ENCODE data around the gene CDH4. TPM values are rescaled to one million over a fixed set of nuclear protein-coding genes. Genes with fewer than 3 reads are reported as not detected.
A peak's percentile ranks its signal among the peaks of the same experiment; 100 is the strongest.

CDH4 gene
- total and polyA plus RNA-seq, 10 donors = 0.30 to 20.1 (median 7.7) TPM

- peaks cover 0 to 58% (median 32%) of the 10 kb centered on the region in 8 donors for H3K9me3 ChIP-seq
- intact Hi-C loops (cut with DNase I; ENCODE audit: low total_unique reads) = no loop called here
- no peak overlapping the region for H3K4me3 ChIP-seq
- no peak for TF ChIP-seq POLR2AphosphoS5 (IDR thresholded peaks at IDR 0.05)
- TF ChIP-seq POLR2A (IDR thresholded peaks at IDR 0.05) = no peak
- TF ChIP-seq CTCF (IDR thresholded peaks at IDR 0.05 in 8 of 11, conservative IDR thresholded peaks at IDR 0.05 in 3 of 11) = no peak
- H3K27me3 ChIP-seq (replicated peaks in 1 of 7) = no peaks in the 10 kb centered on the region
- peaks cover 0 to 14% (median 2%) of the 10 kb centered on the region in 6 donors for H3K4me1 ChIP-seq
- H3K36me3 ChIP-seq = no peaks in the 10 kb centered on the region
- DNase-seq = no peak
- no peak overlapping the region for H3K27ac ChIP-seq
- WGBS, 5 donors = 81 to 93% (median 85%) methylated on average over 1 of the region's 1 CpG
Measured at GRCh38 chr20:61750093-61750492, 498.0 kb downstream of the CDH4 start.

GRCh38 chr20:61752576-61752975 lies 500.5 kb downstream of the CDH4 start:
- peaks cover 0 to 38% (median 24%) of the 10 kb centered on the region in 8 donors for H3K9me3 ChIP-seq
- peak; percentile 17 for DNase-seq
- 87 to 95% (median 93%) methylated on average over 8 of the region's 8 CpGs for whole genome bisulfite sequencing, 5 donors
- peaks cover 0 to 14% (median 2%) of the 10 kb centered on the region in 6 donors for H3K4me1 ChIP-seq
- intact Hi-C loops (cut with DNase I; ENCODE audit: low total_unique reads) = no loop called here
- no peak for TF ChIP-seq POLR2AphosphoS5 (IDR thresholded peaks at IDR 0.05)
- no peak for TF ChIP-seq POLR2A (IDR thresholded peaks at IDR 0.05)
- TF ChIP-seq CTCF (IDR thresholded peaks at IDR 0.05 in 8 of 11, conservative IDR thresholded peaks at IDR 0.05 in 3 of 11) = no peak
- no peak overlapping the region for H3K27ac ChIP-seq
- H3K36me3 ChIP-seq = no peaks in the 10 kb centered on the region
- H3K4me3 ChIP-seq = no peak overlapping the region
- no peaks in the 10 kb centered on the region for H3K27me3 ChIP-seq (replicated peaks in 1 of 7)

GRCh38 chr20:61753316-61753942 lies 501.4 kb downstream of the CDH4 start:
- Histone ChIP-seq H3K4me1 (peaks cover 0 to 14% (median 2%) of the 10 kb centered on the region in 6 donors), H3K27ac (no peak overlapping the region), H3K9me3 (peaks cover 0 to 30% (median 18%) of the 10 kb centered on the region in 8 donors), H3K4me3 (no peak overlapping the region), H3K27me3 (replicated peaks in 1 of 7) (peaks cover 0 to under 1% (median 0%) of the 10 kb centered on the region in 7 donors), H3K36me3 (no peaks in the 10 kb centered on the region)
- intact Hi-C loops (cut with DNase I; ENCODE audit: low total_unique reads) = no loop called here
- 54 to 65% (median 57%) methylated on average over 12 of the region's 12 CpGs for WGBS, 5 donors
- TF ChIP-seq POLR2A (IDR thresholded peaks at IDR 0.05) (no peak), POLR2AphosphoS5 (IDR thresholded peaks at IDR 0.05) (peak in 1 of 3 donors; percentile 23)
- DNase-seq = no peak

GRCh38 chr20:61753987-61754956 lies 502.2 kb downstream of the CDH4 start:
- TF ChIP-seq CTCF (IDR thresholded peaks at IDR 0.05 in 8 of 11, conservative IDR thresholded peaks at IDR 0.05 in 3 of 11) = no peak
- no peak for TF ChIP-seq POLR2A (IDR thresholded peaks at IDR 0.05)
- TF ChIP-seq POLR2AphosphoS5 (IDR thresholded peaks at IDR 0.05) = no peak
- peaks cover 0 to 3% (median 0%) of the 10 kb centered on the region in 7 donors for H3K27me3 ChIP-seq (replicated peaks in 1 of 7)
- H3K4me3 ChIP-seq = no peak overlapping the region
- no peaks in the 10 kb centered on the region for H3K36me3 ChIP-seq
- H3K4me1 ChIP-seq = peaks cover 0 to 14% (median 2%) of the 10 kb centered on the region in 6 donors
- WGBS, 5 donors = 88 to 92% (median 90%) methylated on average over 17 to 23 of the region's 23 CpGs
- DNase-seq = peak; percentile 59
- no peak overlapping the region for H3K27ac ChIP-seq
- peaks cover 0 to 30% (median 18%) of the 10 kb centered on the region in 8 donors for H3K9me3 ChIP-seq
- intact Hi-C loops (cut with DNase I; ENCODE audit: low total_unique reads) = no loop called here
